PFSK-1 (cell line): ENCODE data around the gene PLXNA3.

ENCODE experiments used
- FOXP2 ChIP-seq: optimal IDR thresholded peaks from 2 replicates; pipeline ENCODE3; 2011; ENCODE audit warnings: borderline replicate concordance, control low read depth, inconsistent platforms; ENCODE audit not compliant: insufficient read depth; ENCODE audit errors: extremely low read length, extremely low read depth
- POLR2AphosphoS5 ChIP-seq: IDR thresholded peaks from 2 replicates; pipeline ENCODE4 v1.6.1; 2012; ENCODE audit warnings: low read depth, mild to moderate bottlenecking, control low read depth, low read length, moderate library complexity
- SIN3A ChIP-seq: IDR thresholded peaks from 2 replicates; pipeline ENCODE4 v1.6.1; 2012; ENCODE audit warnings: mild to moderate bottlenecking, low read length, moderate library complexity, borderline replicate concordance; ENCODE audit not compliant: insufficient read depth
- TAF1 ChIP-seq: IDR thresholded peaks from 2 replicates; pipeline ENCODE4 v1.6.1; 2012; ENCODE audit warnings: low read length, control low read depth, borderline replicate concordance; ENCODE audit not compliant: insufficient read depth
- TF ChIP-seq, protein P1 (sequence below), 2 experiments: IDR thresholded peaks; 2 replicates each; pipeline versions ENCODE4 v1.6.1 to v1.8.0; 2011 to 2012; ENCODE audit warnings: low read depth in 2 of 2, low read length in 2 of 2, control low read depth in 1 of 2, inconsistent platforms in 1 of 2, mild to moderate bottlenecking in 1 of 2, moderate library complexity in 1 of 2; ENCODE audit not compliant: insufficient read depth in 1 of 2

Gene PLXNA3

DNA sequence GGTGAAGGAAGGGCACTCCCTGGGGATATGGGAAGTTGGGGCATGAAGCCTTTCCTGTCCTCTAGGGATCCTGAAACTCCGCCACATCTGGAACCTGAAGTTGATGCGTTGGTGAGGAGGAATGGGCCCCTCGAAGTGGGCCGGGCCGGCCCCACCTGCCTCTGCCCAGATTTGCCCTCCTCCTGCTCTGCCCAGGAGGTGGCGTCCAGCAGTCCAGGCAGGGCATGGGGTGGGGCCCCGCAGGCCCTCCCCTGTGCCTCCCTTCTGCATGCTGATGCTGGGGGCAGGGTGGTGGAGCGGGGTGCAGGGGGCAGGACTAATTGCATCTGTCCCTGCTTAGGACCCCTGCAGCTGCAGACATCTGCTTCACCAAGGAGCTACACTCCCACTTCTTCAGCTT, 44.9 kb upstream of the PLXNA3 start:
- TF ChIP-seq FOXP2: no peak
- TF ChIP-seq, protein P1, sequence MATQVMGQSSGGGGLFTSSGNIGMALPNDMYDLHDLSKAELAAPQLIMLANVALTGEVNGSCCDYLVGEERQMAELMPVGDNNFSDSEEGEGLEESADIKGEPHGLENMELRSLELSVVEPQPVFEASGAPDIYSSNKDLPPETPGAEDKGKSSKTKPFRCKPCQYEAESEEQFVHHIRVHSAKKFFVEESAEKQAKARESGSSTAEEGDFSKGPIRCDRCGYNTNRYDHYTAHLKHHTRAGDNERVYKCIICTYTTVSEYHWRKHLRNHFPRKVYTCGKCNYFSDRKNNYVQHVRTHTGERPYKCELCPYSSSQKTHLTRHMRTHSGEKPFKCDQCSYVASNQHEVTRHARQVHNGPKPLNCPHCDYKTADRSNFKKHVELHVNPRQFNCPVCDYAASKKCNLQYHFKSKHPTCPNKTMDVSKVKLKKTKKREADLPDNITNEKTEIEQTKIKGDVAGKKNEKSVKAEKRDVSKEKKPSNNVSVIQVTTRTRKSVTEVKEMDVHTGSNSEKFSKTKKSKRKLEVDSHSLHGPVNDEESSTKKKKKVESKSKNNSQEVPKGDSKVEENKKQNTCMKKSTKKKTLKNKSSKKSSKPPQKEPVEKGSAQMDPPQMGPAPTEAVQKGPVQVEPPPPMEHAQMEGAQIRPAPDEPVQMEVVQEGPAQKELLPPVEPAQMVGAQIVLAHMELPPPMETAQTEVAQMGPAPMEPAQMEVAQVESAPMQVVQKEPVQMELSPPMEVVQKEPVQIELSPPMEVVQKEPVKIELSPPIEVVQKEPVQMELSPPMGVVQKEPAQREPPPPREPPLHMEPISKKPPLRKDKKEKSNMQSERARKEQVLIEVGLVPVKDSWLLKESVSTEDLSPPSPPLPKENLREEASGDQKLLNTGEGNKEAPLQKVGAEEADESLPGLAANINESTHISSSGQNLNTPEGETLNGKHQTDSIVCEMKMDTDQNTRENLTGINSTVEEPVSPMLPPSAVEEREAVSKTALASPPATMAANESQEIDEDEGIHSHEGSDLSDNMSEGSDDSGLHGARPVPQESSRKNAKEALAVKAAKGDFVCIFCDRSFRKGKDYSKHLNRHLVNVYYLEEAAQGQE (IDR thresholded peaks at IDR 0.05; ENCODE audit: insufficient read depth in 1 of 2, low read depth in 2 of 2, low read length in 2 of 2): no peak
- TF ChIP-seq TAF1: no peak
- no peak for TF ChIP-seq SIN3A
- TF ChIP-seq POLR2AphosphoS5: no peak

DNA sequence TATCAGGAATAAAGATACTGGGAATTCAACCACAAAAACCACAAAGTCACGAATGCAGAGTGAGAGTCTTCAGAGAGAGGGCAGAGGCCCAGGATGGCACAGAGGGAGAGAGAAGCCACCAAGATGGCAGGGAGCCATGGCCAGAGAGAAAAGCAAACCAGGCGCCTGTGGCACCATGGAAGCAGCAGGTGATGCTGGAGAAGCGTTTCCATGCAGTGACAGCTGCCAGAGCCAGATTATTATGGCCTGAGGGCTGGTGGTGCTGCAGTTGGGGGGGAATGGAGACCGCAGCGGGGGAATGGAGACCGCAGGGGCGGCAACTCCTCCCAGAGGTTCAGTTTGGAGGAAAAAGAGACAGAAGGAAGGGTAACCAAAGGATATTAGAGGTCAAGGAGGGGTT, 40.9 kb upstream of the PLXNA3 start:
- TF ChIP-seq TAF1 (no peak), POLR2AphosphoS5 (no peak), FOXP2 (no peak), SIN3A (no peak)
- TF ChIP-seq, protein P1 (IDR thresholded peaks at IDR 0.05; ENCODE audit: insufficient read depth in 1 of 2, low read depth in 2 of 2, low read length in 2 of 2): no peak

DNA sequence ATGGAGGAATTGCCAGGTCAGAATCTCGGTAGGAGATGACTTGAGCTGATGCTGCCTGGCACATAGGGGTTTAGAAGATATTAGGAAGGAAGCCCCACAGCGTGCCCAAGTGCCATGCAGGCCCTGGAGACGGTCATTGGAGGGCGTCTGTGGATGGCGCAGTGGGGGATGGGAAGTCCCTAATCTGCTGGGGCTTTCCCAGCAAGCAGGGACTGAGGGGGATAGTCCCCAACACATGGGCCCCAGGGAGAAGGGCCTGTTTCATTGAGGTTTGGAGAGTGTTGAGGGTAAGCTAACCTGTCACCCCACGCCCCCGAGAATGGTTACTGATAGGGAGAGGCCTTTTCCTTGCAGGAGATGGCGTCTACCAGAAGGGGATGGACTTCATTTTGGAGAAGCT, 38.9 kb upstream of the PLXNA3 start:
- TF ChIP-seq, protein P1 (IDR thresholded peaks at IDR 0.05; ENCODE audit: insufficient read depth in 1 of 2, low read depth in 2 of 2, low read length in 2 of 2): no peak

DNA sequence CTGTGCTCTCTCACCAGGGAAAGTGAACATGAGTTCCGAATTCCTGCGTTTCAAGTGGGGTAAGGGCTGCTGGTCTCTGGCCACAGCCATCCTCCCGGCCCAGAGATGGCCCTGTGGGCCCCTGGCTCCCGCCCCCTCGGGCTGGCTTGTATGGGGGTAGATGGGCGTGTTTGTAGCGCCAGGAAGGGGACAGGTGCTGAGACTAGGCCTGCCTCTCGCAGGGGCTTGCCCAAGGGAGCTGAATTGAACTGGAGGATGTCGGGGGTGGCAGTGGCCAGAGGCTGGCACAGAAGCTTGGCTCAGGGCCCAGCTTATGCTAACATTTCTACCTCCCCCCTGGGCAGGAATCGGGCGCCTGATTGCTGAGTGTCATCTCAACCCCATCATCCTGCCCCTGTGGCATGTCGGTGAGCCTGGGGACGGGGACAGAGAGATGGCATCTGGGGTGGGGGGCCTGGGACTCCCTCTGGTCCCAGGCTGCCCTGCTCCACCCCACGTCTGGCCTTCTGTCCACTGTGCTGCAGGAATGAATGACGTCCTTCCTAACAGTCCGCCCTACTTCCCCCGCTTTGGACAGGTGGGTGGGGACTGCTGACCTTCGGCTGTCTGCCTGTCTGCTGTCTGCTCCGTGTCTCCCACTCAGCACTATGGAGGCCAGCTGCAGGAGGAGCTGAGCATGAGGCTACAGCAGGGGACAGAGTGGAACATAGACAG, 38.2 kb upstream of the PLXNA3 start:
- TF ChIP-seq POLR2AphosphoS5 (no peak), TAF1 (no peak), SIN3A (no peak), FOXP2 (no peak)
- TF ChIP-seq, protein P1 (IDR thresholded peaks at IDR 0.05; ENCODE audit: insufficient read depth in 1 of 2, low read depth in 2 of 2, low read length in 2 of 2): no peak

DNA sequence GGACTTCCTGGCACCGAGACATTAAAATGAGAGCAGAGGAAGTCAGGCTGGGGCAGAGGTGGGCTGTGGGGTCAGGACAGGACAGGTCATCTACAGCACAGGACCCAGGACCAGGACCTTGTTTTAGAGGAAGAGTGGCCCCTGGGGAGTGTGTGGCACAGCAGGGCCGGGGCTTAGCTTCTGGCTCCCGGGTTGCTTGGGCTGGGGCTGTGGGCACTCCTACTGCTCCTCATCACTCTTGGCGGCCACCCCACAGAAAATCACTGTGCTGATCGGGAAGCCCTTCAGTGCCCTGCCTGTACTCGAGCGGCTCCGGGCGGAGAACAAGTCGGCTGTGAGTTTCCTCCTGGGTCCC, 37.7 kb upstream of the PLXNA3 start:
- no peak for TF ChIP-seq POLR2AphosphoS5
- TF ChIP-seq TAF1: no peak
- no peak for TF ChIP-seq FOXP2
